WTC11 (cell line): Measurements from ENCODE around the gene WWOX. TPM values are rescaled to one million over a fixed set of nuclear protein-coding genes. Genes with fewer than 3 reads are reported as not detected.

ENCODE experiments used
- ATAC-seq: fragments of 200-7000 bp; cut with Tn5 transposase; 2 replicates; pipeline ENCODE4 v1.10.0; 2021; ENCODE audit warnings: mild to moderate bottlenecking, moderate library complexity
- CTCF ChIA-PET: fragments of 300-600 bp; sonication (Branson Sonifier 250); formaldehyde crosslinking; loops from one replicate; lab custom pipeline; 2021; ENCODE audit warnings: antibody characterized with exemption; lab: Charles Lee
- POLR2A ChIA-PET: fragments of 350-600 bp; sonication (Branson Sonifier 250); formaldehyde crosslinking; loops from one replicate; lab custom pipeline; 2021; ENCODE audit warnings: antibody characterized with exemption; lab: Charles Lee
- DNase-seq: peaks from one replicate; pipeline ENCODE4 v3.0.0; 2021; ENCODE audit warnings: low spot score
- H3K27ac Mint-ChIP-seq: 2 replicates; pipeline ENCODE4 v1.8.0; 2021; ENCODE audit warnings: mixed read lengths
- H3K27me3 Mint-ChIP-seq: 2 replicates; pipeline ENCODE4 v1.8.0; 2021; ENCODE audit warnings: low read depth, mild to moderate bottlenecking, moderate library complexity, mixed read lengths
- H3K36me3 Mint-ChIP-seq: 2 replicates; pipeline ENCODE4 v1.8.0; 2021; ENCODE audit warnings: mixed read lengths
- H3K4me1 Mint-ChIP-seq: 2 replicates; pipeline ENCODE4 v1.8.0; 2022; ENCODE audit warnings: mixed read lengths
- H3K4me3 Mint-ChIP-seq: 2 replicates; pipeline ENCODE4 v1.8.0; 2021; ENCODE audit warnings: mild to moderate bottlenecking, moderate library complexity, mixed read lengths
- H3K9me3 Mint-ChIP-seq: 2 replicates; pipeline ENCODE4 v1.8.0; 2021; ENCODE audit warnings: mixed read lengths
- CBFB ChIP-seq: sonication (generic); formaldehyde crosslinking; IDR thresholded peaks from 2 replicates; pipeline ENCODE4 v1.8.1; 2022; ENCODE audit warnings: mild to moderate bottlenecking, low read depth, missing genetic modification reagents
- EMX1 ChIP-seq: fragments of 250-450 bp; sonication (Bioruptor Pico); IDR thresholded peaks from 2 replicates; pipeline ENCODE4 v1.8.0; 2021; ENCODE audit warnings: mild to moderate bottlenecking
- FOXK1 ChIP-seq: sonication (generic); formaldehyde crosslinking; IDR thresholded peaks from 2 replicates; pipeline ENCODE4 v1.8.0; 2022; ENCODE audit warnings: mild to moderate bottlenecking, moderate library complexity, missing genetic modification reagents
- FOXP1 ChIP-seq: sonication (generic); formaldehyde crosslinking; IDR thresholded peaks from 2 replicates; pipeline ENCODE4 v1.8.0; 2022; ENCODE audit warnings: missing genetic modification reagents, mild to moderate bottlenecking, moderate library complexity, borderline replicate concordance
- GRHL2 ChIP-seq: fragments of 250-450 bp; sonication (Bioruptor Pico); IDR thresholded peaks from 2 replicates; pipeline ENCODE4 v1.8.0; 2022; ENCODE audit warnings: mild to moderate bottlenecking, moderate library complexity; ENCODE audit not compliant: insufficient replicate concordance, severe bottlenecking
- HMGA2 ChIP-seq: fragments of 250-450 bp; sonication (Bioruptor Pico); IDR thresholded peaks from 2 replicates; pipeline ENCODE4 v1.4.0; 2021; ENCODE audit warnings: mild to moderate bottlenecking, moderate library complexity
- MYBL2 ChIP-seq: sonication (generic); formaldehyde crosslinking; IDR thresholded peaks from 2 replicates; pipeline ENCODE4 v1.8.1; 2023; ENCODE audit warnings: mild to moderate bottlenecking, moderate library complexity, missing genetic modification reagents
- NR2C2 ChIP-seq: sonication (generic); formaldehyde crosslinking; IDR thresholded peaks from 2 replicates; pipeline ENCODE4 v1.8.0; 2022; ENCODE audit warnings: mild to moderate bottlenecking, missing genetic modification reagents
- RORB ChIP-seq: fragments of 250-450 bp; sonication (Bioruptor Pico); IDR thresholded peaks from 2 replicates; pipeline ENCODE4 v1.9.0; 2021; ENCODE audit warnings: mild to moderate bottlenecking
- SP1 ChIP-seq: sonication (generic); formaldehyde crosslinking; conservative IDR thresholded peaks from 2 replicates; pipeline ENCODE4 v1.8.1; 2022; ENCODE audit warnings: missing genetic modification reagents
- TEAD4 ChIP-seq: sonication (generic); formaldehyde crosslinking; IDR thresholded peaks from 2 replicates; pipeline ENCODE4 v1.8.0; 2022; ENCODE audit warnings: mild to moderate bottlenecking, missing genetic modification reagents
- TP53 ChIP-seq: sonication (generic); formaldehyde crosslinking; IDR thresholded peaks from 2 replicates; pipeline ENCODE4 v1.8.1; 2023; ENCODE audit warnings: mild to moderate bottlenecking, missing genetic modification reagents
- ZNF219 ChIP-seq: sonication (generic); formaldehyde crosslinking; IDR thresholded peaks from 2 replicates; pipeline ENCODE4 v1.8.0; 2023; ENCODE audit warnings: missing genetic modification reagents, mild to moderate bottlenecking, borderline replicate concordance
- total RNA-seq: library from RNA; stranded (reverse); gene quantifications from 3 replicates; pipeline ENCODE4 v1.2.3, GENCODE V29; 2021
- TF ChIP-seq, protein P1 (sequence below): fragments of 250-450 bp; sonication (Bioruptor Pico); IDR thresholded peaks from 2 replicates; pipeline ENCODE4 v1.9.0; 2021; ENCODE audit warnings: mild to moderate bottlenecking, borderline replicate concordance
- TF ChIP-seq, protein P2 (sequence below): fragments of 250-450 bp; sonication (Bioruptor Pico); conservative IDR thresholded peaks from 2 replicates; pipeline ENCODE4 v1.9.0; 2021; ENCODE audit warnings: mild to moderate bottlenecking
- TF ChIP-seq, protein P3 (sequence below): sonication (generic); formaldehyde crosslinking; IDR thresholded peaks from 2 replicates; pipeline ENCODE4 v1.8.1; 2022; ENCODE audit warnings: low read depth, missing genetic modification reagents, borderline replicate concordance
- TF ChIP-seq, protein P4 (sequence below): sonication (generic); formaldehyde crosslinking; IDR thresholded peaks from 2 replicates; pipeline ENCODE4 v1.8.1; 2022; ENCODE audit warnings: low read depth, mild to moderate bottlenecking, moderate library complexity, missing genetic modification reagents, borderline replicate concordance
- TF ChIP-seq, protein P5 (sequence below): sonication (generic); formaldehyde crosslinking; IDR thresholded peaks from 2 replicates; pipeline ENCODE4 v1.8.1; 2023; ENCODE audit warnings: mild to moderate bottlenecking, moderate library complexity, missing genetic modification reagents
- TF ChIP-seq, protein P6 (sequence below): sonication (generic); formaldehyde crosslinking; IDR thresholded peaks from 2 replicates; pipeline ENCODE4 v1.8.1; 2022; ENCODE audit warnings: mild to moderate bottlenecking, moderate library complexity, missing genetic modification reagents
- TF ChIP-seq, protein P7 (sequence below): fragments of 200-600 bp; IDR thresholded peaks from 2 replicates; pipeline ENCODE4 v1.8.0; 2022; ENCODE audit warnings: antibody characterized with exemption

WWOX gene
- total RNA-seq, 1 experiment from 2014 or later: 15.7 TPM

DNA sequence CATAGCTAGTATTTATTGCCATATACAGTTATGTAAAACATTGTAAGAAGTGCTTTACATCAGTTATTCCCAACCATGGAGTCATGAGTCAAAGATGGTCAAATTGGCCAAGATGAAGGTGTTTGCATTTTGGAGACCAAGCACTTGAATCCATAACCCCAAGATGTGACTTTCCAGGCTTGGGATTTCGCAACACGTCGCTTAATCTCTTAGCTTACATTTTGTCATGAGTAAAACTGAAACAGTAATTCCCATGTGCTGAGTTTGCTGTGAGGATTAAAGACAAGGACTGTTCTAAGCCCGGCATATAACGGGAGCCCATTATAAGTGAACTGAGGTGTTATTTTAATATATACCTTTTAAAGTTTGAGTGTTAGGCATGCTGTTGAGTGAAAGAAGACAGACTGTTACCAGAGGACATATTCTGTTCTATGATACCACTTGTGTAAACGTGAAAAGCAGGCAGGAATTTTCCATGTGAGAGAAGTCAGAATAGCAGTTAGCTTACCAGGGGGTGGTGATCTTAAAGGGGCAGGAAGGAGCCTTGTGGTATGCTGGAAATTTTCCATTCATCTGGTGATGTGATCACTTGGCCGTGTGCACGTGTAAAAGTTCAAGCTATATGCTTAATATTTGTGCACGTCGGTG lies 484.9 kb downstream of the WWOX start:
- Mint-ChIP-seq H3K36me3 (no peaks in the 10 kb centered on the region), H3K9me3 (no peaks in the 10 kb centered on the region)
- ATAC-seq: no peak
- no peak for DNase-seq
- CTCF ChIA-PET: no interaction called here
- TF ChIP-seq SP1 (CRISPR knock-in tag): no peak
- TF ChIP-seq, protein P1, sequence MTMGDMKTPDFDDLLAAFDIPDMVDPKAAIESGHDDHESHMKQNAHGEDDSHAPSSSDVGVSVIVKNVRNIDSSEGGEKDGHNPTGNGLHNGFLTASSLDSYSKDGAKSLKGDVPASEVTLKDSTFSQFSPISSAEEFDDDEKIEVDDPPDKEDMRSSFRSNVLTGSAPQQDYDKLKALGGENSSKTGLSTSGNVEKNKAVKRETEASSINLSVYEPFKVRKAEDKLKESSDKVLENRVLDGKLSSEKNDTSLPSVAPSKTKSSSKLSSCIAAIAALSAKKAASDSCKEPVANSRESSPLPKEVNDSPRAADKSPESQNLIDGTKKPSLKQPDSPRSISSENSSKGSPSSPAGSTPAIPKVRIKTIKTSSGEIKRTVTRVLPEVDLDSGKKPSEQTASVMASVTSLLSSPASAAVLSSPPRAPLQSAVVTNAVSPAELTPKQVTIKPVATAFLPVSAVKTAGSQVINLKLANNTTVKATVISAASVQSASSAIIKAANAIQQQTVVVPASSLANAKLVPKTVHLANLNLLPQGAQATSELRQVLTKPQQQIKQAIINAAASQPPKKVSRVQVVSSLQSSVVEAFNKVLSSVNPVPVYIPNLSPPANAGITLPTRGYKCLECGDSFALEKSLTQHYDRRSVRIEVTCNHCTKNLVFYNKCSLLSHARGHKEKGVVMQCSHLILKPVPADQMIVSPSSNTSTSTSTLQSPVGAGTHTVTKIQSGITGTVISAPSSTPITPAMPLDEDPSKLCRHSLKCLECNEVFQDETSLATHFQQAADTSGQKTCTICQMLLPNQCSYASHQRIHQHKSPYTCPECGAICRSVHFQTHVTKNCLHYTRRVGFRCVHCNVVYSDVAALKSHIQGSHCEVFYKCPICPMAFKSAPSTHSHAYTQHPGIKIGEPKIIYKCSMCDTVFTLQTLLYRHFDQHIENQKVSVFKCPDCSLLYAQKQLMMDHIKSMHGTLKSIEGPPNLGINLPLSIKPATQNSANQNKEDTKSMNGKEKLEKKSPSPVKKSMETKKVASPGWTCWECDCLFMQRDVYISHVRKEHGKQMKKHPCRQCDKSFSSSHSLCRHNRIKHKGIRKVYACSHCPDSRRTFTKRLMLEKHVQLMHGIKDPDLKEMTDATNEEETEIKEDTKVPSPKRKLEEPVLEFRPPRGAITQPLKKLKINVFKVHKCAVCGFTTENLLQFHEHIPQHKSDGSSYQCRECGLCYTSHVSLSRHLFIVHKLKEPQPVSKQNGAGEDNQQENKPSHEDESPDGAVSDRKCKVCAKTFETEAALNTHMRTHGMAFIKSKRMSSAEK (CRISPR knock-in tag): no peak
- TF ChIP-seq NR2C2 (CRISPR knock-in tag): no peak
- TF ChIP-seq, protein P2, sequence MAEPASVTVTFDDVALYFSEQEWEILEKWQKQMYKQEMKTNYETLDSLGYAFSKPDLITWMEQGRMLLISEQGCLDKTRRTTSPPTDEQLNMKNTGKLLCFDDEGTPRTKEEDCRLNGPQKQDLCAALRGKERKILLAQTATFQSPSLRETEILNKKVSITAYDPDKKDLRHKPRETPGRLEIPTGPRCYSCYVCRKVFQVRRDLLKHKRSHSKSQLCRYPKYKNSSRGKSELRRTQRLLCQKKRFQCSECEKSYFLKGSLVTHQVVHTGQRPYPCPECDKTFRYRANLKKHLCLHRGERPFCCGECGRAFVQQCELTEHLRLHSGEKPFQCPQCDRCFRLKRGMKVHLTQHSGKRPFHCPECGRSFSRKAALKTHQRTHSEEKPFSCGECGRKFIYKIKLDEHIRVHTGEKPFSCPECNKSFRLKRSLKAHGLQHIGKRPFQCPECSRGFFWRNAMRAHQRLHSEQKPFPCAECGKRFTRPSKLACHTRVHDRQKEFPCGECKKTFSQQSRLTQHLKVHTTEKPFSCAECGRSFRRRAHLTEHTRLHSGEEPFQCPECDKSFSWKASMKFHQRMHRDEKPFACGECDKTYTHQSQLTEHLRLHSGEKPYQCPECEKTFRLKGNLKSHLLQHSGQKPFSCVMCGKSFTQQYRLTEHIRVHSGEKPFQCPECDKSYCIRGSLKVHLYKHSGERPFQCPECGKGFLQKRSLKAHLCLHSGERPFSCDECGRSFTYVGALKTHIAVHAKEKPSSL (CRISPR knock-in tag): no peak
- TF ChIP-seq, protein P3, sequence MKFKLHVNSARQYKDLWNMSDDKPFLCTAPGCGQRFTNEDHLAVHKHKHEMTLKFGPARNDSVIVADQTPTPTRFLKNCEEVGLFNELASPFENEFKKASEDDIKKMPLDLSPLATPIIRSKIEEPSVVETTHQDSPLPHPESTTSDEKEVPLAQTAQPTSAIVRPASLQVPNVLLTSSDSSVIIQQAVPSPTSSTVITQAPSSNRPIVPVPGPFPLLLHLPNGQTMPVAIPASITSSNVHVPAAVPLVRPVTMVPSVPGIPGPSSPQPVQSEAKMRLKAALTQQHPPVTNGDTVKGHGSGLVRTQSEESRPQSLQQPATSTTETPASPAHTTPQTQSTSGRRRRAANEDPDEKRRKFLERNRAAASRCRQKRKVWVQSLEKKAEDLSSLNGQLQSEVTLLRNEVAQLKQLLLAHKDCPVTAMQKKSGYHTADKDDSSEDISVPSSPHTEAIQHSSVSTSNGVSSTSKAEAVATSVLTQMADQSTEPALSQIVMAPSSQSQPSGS (CRISPR knock-in tag): no peak
- TF ChIP-seq TP53 (CRISPR knock-in tag): no peak
- TF ChIP-seq GRHL2 (CRISPR knock-in tag): no peak
- no peak for TF ChIP-seq FOXK1 (CRISPR knock-in tag)
- no peak for TF ChIP-seq TEAD4 (CRISPR knock-in tag)
- no peak for TF ChIP-seq EMX1 (CRISPR knock-in tag)
- TF ChIP-seq RORB (CRISPR knock-in tag): no peak
- TF ChIP-seq HMGA2 (CRISPR knock-in tag): no peak
- TF ChIP-seq FOXP1 (CRISPR knock-in tag): no peak
- TF ChIP-seq, protein P4, sequence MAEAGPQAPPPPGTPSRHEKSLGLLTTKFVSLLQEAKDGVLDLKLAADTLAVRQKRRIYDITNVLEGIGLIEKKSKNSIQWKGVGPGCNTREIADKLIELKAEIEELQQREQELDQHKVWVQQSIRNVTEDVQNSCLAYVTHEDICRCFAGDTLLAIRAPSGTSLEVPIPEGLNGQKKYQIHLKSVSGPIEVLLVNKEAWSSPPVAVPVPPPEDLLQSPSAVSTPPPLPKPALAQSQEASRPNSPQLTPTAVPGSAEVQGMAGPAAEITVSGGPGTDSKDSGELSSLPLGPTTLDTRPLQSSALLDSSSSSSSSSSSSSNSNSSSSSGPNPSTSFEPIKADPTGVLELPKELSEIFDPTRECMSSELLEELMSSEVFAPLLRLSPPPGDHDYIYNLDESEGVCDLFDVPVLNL (CRISPR knock-in tag): no peak
- TF ChIP-seq ZNF219 (CRISPR knock-in tag): no peak
- TF ChIP-seq MYBL2 (CRISPR knock-in tag): no peak
- TF ChIP-seq, protein P5, sequence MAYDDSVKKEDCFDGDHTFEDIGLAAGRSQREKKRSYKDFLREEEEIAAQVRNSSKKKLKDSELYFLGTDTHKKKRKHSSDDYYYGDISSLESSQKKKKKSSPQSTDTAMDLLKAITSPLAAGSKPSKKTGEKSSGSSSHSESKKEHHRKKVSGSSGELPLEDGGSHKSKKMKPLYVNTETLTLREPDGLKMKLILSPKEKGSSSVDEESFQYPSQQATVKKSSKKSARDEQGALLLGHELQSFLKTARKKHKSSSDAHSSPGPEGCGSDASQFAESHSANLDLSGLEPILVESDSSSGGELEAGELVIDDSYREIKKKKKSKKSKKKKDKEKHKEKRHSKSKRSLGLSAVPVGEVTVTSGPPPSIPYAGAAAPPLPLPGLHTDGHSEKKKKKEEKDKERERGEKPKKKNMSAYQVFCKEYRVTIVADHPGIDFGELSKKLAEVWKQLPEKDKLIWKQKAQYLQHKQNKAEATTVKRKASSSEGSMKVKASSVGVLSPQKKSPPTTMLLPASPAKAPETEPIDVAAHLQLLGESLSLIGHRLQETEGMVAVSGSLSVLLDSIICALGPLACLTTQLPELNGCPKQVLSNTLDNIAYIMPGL (CRISPR knock-in tag): no peak
- TF ChIP-seq CBFB: no peak
- TF ChIP-seq, protein P6, sequence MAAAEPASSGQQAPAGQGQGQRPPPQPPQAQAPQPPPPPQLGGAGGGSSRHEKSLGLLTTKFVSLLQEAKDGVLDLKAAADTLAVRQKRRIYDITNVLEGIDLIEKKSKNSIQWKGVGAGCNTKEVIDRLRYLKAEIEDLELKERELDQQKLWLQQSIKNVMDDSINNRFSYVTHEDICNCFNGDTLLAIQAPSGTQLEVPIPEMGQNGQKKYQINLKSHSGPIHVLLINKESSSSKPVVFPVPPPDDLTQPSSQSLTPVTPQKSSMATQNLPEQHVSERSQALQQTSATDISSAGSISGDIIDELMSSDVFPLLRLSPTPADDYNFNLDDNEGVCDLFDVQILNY: no peak
- TF ChIP-seq, protein P7, sequence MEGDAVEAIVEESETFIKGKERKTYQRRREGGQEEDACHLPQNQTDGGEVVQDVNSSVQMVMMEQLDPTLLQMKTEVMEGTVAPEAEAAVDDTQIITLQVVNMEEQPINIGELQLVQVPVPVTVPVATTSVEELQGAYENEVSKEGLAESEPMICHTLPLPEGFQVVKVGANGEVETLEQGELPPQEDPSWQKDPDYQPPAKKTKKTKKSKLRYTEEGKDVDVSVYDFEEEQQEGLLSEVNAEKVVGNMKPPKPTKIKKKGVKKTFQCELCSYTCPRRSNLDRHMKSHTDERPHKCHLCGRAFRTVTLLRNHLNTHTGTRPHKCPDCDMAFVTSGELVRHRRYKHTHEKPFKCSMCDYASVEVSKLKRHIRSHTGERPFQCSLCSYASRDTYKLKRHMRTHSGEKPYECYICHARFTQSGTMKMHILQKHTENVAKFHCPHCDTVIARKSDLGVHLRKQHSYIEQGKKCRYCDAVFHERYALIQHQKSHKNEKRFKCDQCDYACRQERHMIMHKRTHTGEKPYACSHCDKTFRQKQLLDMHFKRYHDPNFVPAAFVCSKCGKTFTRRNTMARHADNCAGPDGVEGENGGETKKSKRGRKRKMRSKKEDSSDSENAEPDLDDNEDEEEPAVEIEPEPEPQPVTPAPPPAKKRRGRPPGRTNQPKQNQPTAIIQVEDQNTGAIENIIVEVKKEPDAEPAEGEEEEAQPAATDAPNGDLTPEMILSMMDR: no peak
- TF ChIP-seq, all 79 proteins: peak for 0
- no peak overlapping the region for H3K27ac Mint-ChIP-seq
- POLR2A ChIA-PET: no interaction called here
- no peak overlapping the region for H3K4me3 Mint-ChIP-seq
- H3K27me3 Mint-ChIP-seq: no peaks in the 10 kb centered on the region; the same call in 1 of the 2 replicates
- peaks cover 37% of the 10 kb centered on the region for H3K4me1 Mint-ChIP-seq
